ENCODE data around the gene IFT80. TPM values are rescaled to one million over a fixed set of nuclear protein-coding genes. Genes with fewer than 3 reads are reported as not detected.

Gene IFT80
- polyA plus RNA-seq, 1 of the 3 experiments (the other 2 are of a cell fraction), result 10.5 TPM

GRCh38 chr3:160286231-160286630 is 112.8 kb downstream of the IFT80 start:
- no peak overlapping the region for H3K4me3 ChIP-seq (ENCODE audit: low read depth in 2 of 2, low read length in 1 of 2)
- H2AFZ ChIP-seq (ENCODE audit: low read depth), result no peak overlapping the region
- H3K79me2 ChIP-seq (ENCODE audit: insufficient read depth), result no peaks in the 10 kb centered on the region
- no peak overlapping the region for H3K4me2 ChIP-seq
- ChIA-PET CTCF (interaction anchor here (1.3 kb wide), 1 partner anchor 44 kb away, joined by 3 read pairs; no protein-coding TSS in a partner anchor), POLR2A (no interaction called here)
- no peak overlapping the region for H3K27ac ChIP-seq (ENCODE audit: low read depth in 2 of 2, low read length in 1 of 2)
- no peak for TF ChIP-seq TEAD4 (IDR thresholded peaks at IDR 0.05; ENCODE audit: borderline replicate concordance, insufficient read depth)
- TF ChIP-seq ELF1 (IDR thresholded peaks at IDR 0.05), result no peak
- no peak for TF ChIP-seq GABPA (IDR thresholded peaks at IDR 0.05; ENCODE audit: low read depth)
- no peak for TF ChIP-seq FOXM1 (IDR thresholded peaks at IDR 0.05; ENCODE audit: low read depth)
- no peak for TF ChIP-seq FOSL2 (IDR thresholded peaks at IDR 0.05; ENCODE audit: borderline replicate concordance, low read depth)
- TF ChIP-seq CHD2 (IDR thresholded peaks at IDR 0.05; ENCODE audit: low read length, partially characterized antibody), result no peak
- no peak for TF ChIP-seq RXRA (IDR thresholded peaks at IDR 0.05; ENCODE audit: borderline replicate concordance, low read depth)
- no peak for TF ChIP-seq USF2 (IDR thresholded peaks at IDR 0.05; ENCODE audit: borderline replicate concordance, low read depth, low read length)
- no peak for TF ChIP-seq TCF12 (IDR thresholded peaks at IDR 0.05)
- TF ChIP-seq MEF2A (IDR thresholded peaks at IDR 0.05; ENCODE audit: borderline replicate concordance, low read depth), result no peak
- TF ChIP-seq IRF3 (IDR thresholded peaks at IDR 0.05; ENCODE audit: low read depth, low read length), result no peak
- no peak for TF ChIP-seq RAD21 (IDR thresholded peaks at IDR 0.05; ENCODE audit: low read length)
- TF ChIP-seq POLR2AphosphoS5 (IDR thresholded peaks at IDR 0.05; ENCODE audit: low read depth, low read length), result no peak
- no peak for TF ChIP-seq RCOR1 (IDR thresholded peaks at IDR 0.05; ENCODE audit: low read length)
- TF ChIP-seq ZBTB33 (IDR thresholded peaks at IDR 0.05; ENCODE audit: borderline replicate concordance, low read depth), result no peak
- no peak for TF ChIP-seq SMC3 (IDR thresholded peaks at IDR 0.05; ENCODE audit: low read depth, low read length)
- no peak for TF ChIP-seq RFX5 (IDR thresholded peaks at IDR 0.05; ENCODE audit: low read length)
- TF ChIP-seq SIN3A (IDR thresholded peaks at IDR 0.05; ENCODE audit: borderline replicate concordance, low read depth, low read length), result no peak
- no peak for TF ChIP-seq REST (IDR thresholded peaks at IDR 0.05; ENCODE audit: low read depth, low read length)
- TF ChIP-seq NFIC (IDR thresholded peaks at IDR 0.05; ENCODE audit: borderline replicate concordance), result no peak
- H3K9me2 ChIP-seq, result no peaks in the 10 kb centered on the region
- H3F3A ChIP-seq (replicated peaks; ENCODE audit: insufficient read depth), result no peaks in the 10 kb centered on the region
- H3K9ac ChIP-seq, result no peak overlapping the region
- H4K20me1 ChIP-seq (ENCODE audit: insufficient read depth), result no peaks in the 10 kb centered on the region
- 100% methylated on average over 1 of the region's 1 CpG for WGBS (ENCODE audit: low lambda C conversion rate)
- H3K4me1 ChIP-seq (ENCODE audit: control insufficient read depth in 1 of 2, insufficient read depth in 2 of 2, low read depth in 1 of 2, low read length in 1 of 2), result no peaks in the 10 kb centered on the region; a peak in 1 of 4 replicates
- no peaks in the 10 kb centered on the region for H3K9me3 ChIP-seq
- no peak for DNase-seq
- H3K36me3 ChIP-seq (replicated peaks in 1 of 2; ENCODE audit: control insufficient read depth in 1 of 2, insufficient read depth in 2 of 2, low read length in 1 of 2), result peaks cover 0 to 8% of the 10 kb centered on the region in 2 experiments
- H3K27me3 ChIP-seq (ENCODE audit: insufficient read depth), result no peaks in the 10 kb centered on the region
